Astrocyte (in vitro differentiated cells and primary cell): ENCODE data around the gene TAGAP. TPM values are rescaled to one million over a fixed set of nuclear protein-coding genes. Genes with fewer than 3 reads are reported as not detected.

Experiments
- DNase-seq: peaks from one replicate; pipeline ENCODE4 v3.0.0-alpha.2; 2010; ENCODE audit warnings: low read depth
- FAIRE-seq: peaks from 2 replicates; lab custom pipeline; 2011; peaks lifted over from hg19 to GRCh38; lab: Jason Lieb, UNC
- H2AFZ ChIP-seq: 2 replicates; pipeline ENCODE4 v1.6.0; 2012; ENCODE audit warnings: low read depth, low read length, inconsistent platforms
- H3K27ac ChIP-seq: 2 replicates; pipeline ENCODE4 v1.5.1; 2011; ENCODE audit warnings: low read depth, low read length, inconsistent platforms
- H3K27me3 ChIP-seq: 2 replicates; pipeline ENCODE4 v1.6.0; 2011; ENCODE audit warnings: low read length, inconsistent platforms; ENCODE audit not compliant: insufficient read depth
- H3K36me3 ChIP-seq: 2 replicates; pipeline ENCODE4 v1.5.1; 2011; ENCODE audit warnings: low read length, inconsistent platforms; ENCODE audit not compliant: insufficient read depth
- H3K4me1 ChIP-seq: 2 replicates; pipeline ENCODE4 v1.5.1; 2011; ENCODE audit warnings: low read length, inconsistent platforms; ENCODE audit not compliant: insufficient read depth
- H3K4me2 ChIP-seq: 2 replicates; pipeline ENCODE4 v1.6.0; 2012; ENCODE audit warnings: low read length, inconsistent platforms
- H3K4me3 ChIP-seq: 2 replicates; pipeline ENCODE4 v1.5.1; 2011; ENCODE audit warnings: low read depth, mild to moderate bottlenecking, low read length, inconsistent platforms; ENCODE audit not compliant: insufficient read depth
- H3K79me2 ChIP-seq: 2 replicates; pipeline ENCODE4 v1.6.0; 2012; ENCODE audit warnings: mild to moderate bottlenecking, low read length, inconsistent platforms; ENCODE audit not compliant: insufficient read depth
- H3K9ac ChIP-seq: 2 replicates; pipeline ENCODE4 v1.6.0; 2012; ENCODE audit warnings: mild to moderate bottlenecking, low read length, inconsistent platforms
- H3K9me3 ChIP-seq: 2 replicates; pipeline ENCODE4 v1.5.1; 2012; ENCODE audit warnings: low read depth, mild to moderate bottlenecking, low read length, inconsistent platforms; ENCODE audit not compliant: insufficient read depth
- H4K20me1 ChIP-seq: 2 replicates; pipeline ENCODE4 v1.6.0; 2012; ENCODE audit warnings: low read length, inconsistent platforms; ENCODE audit not compliant: insufficient read depth
- H3K27ac Mint-ChIP-seq: one replicate; pipeline ENCODE4 v1.8.0; 2021; ENCODE audit warnings: mild to moderate bottlenecking, mixed read lengths; ENCODE audit not compliant: unreplicated experiment
- H3K27me3 Mint-ChIP-seq: one replicate; pipeline ENCODE4 v1.8.0; 2021; ENCODE audit warnings: low read depth, mixed read lengths; ENCODE audit not compliant: unreplicated experiment
- H3K36me3 Mint-ChIP-seq: one replicate; pipeline ENCODE4 v1.8.0; 2021; ENCODE audit warnings: low read depth, mixed read lengths; ENCODE audit not compliant: unreplicated experiment
- H3K4me1 Mint-ChIP-seq: one replicate; pipeline ENCODE4 v1.8.0; 2021; ENCODE audit warnings: low read depth, mixed read lengths; ENCODE audit not compliant: unreplicated experiment
- H3K4me3 Mint-ChIP-seq: one replicate; pipeline ENCODE4 v1.8.0; 2021; ENCODE audit warnings: mild to moderate bottlenecking, moderate library complexity, mixed read lengths; ENCODE audit not compliant: unreplicated experiment
- H3K9me3 Mint-ChIP-seq: one replicate; pipeline ENCODE4 v1.8.0; 2021; ENCODE audit warnings: mild to moderate bottlenecking, mixed read lengths; ENCODE audit not compliant: unreplicated experiment
- CTCF ChIP-seq: IDR thresholded peaks from 2 replicates; pipeline ENCODE4 v1.5.1; 2011; ENCODE audit warnings: low read depth, mild to moderate bottlenecking, inconsistent platforms, low read length, moderate library complexity; ENCODE audit not compliant: insufficient read depth
- EZH2 ChIP-seq: IDR thresholded peaks from 2 replicates; pipeline ENCODE4 v1.6.1; 2012; ENCODE audit warnings: mild to moderate bottlenecking, low read length, inconsistent platforms; ENCODE audit not compliant: insufficient read depth
- total RNA-seq: library from RNA; stranded (reverse); gene quantifications from 2 replicates; pipeline ENCODE4 v1.2.1, GENCODE V29; 2021

Gene TAGAP
- total RNA-seq, 1 donor from 2014 or later, result 0.11 TPM

- no peak overlapping the region for H3K4me3 ChIP-seq
- peaks cover 3% of the 10 kb centered on the region for H3K27me3 Mint-ChIP-seq
- H3K4me3 Mint-ChIP-seq, result no peak overlapping the region
- no peaks in the 10 kb centered on the region for H3K9me3 ChIP-seq
- no peak overlapping the region for H3K9ac ChIP-seq
- peaks cover 7% of the 10 kb centered on the region for H3K4me1 ChIP-seq
- H3K36me3 Mint-ChIP-seq, result no peaks in the 10 kb centered on the region
- H3K9me3 Mint-ChIP-seq, result no peaks in the 10 kb centered on the region
- peak overlapping the region; percentile 63 for H3K27ac Mint-ChIP-seq
- H3K4me1 Mint-ChIP-seq, result peaks cover 10% of the 10 kb centered on the region
- TF ChIP-seq CTCF, result peak; percentile 99
- no peak for TF ChIP-seq EZH2
- H3K79me2 ChIP-seq, result no peaks in the 10 kb centered on the region
- DNase-seq (peak; percentile 20), FAIRE-seq (no peak)
- H2AFZ ChIP-seq, result no peak overlapping the region
- peak overlapping the region; percentile 37 for H3K4me2 ChIP-seq
- no peaks in the 10 kb centered on the region for H4K20me1 ChIP-seq
- no peaks in the 10 kb centered on the region for H3K36me3 ChIP-seq
- H3K27ac ChIP-seq, result no peak overlapping the region
- peaks cover 7% of the 10 kb centered on the region for H3K27me3 ChIP-seq
Measured at GRCh38 chr6:159042003-159042825, 2.6 kb downstream of the TAGAP start.

GRCh38 chr6:159041181-159041580, 3.6 kb downstream of the TAGAP start:
- Histone ChIP-seq H2AFZ (no peak overlapping the region), H3K27me3 (peaks cover 7% of the 10 kb centered on the region), H3K36me3 (no peaks in the 10 kb centered on the region), H3K27ac (no peak overlapping the region), H3K4me1 (peaks cover 7% of the 10 kb centered on the region), H3K9me3 (no peaks in the 10 kb centered on the region), H4K20me1 (no peaks in the 10 kb centered on the region), H3K4me3 (no peak overlapping the region), H3K4me2 (no peak overlapping the region), H3K9ac (no peak overlapping the region), H3K79me2 (no peaks in the 10 kb centered on the region)
- no peak for FAIRE-seq
- no peak for DNase-seq
- peaks cover 10% of the 10 kb centered on the region for H3K4me1 Mint-ChIP-seq
- H3K27ac Mint-ChIP-seq, result no peak overlapping the region
- H3K9me3 Mint-ChIP-seq, result no peaks in the 10 kb centered on the region
- H3K4me3 Mint-ChIP-seq, result no peak overlapping the region
- H3K27me3 Mint-ChIP-seq, result peaks cover 3% of the 10 kb centered on the region
- no peak for TF ChIP-seq CTCF
- no peak for TF ChIP-seq EZH2
- no peaks in the 10 kb centered on the region for H3K36me3 Mint-ChIP-seq

- Mint-ChIP-seq H3K4me1 (peaks cover 10% of the 10 kb centered on the region), H3K36me3 (no peaks in the 10 kb centered on the region), H3K27me3 (peaks cover 3% of the 10 kb centered on the region)
Measured at GRCh38 chr6:159039885-159040258, 4.9 kb downstream of the TAGAP start.

More at GRCh38 chr6:159039885-159040258, 4.9 kb downstream of the TAGAP start:
- Histone ChIP-seq H2AFZ (no peak overlapping the region), H3K4me2 (no peak overlapping the region), H3K79me2 (no peaks in the 10 kb centered on the region), H3K4me3 (no peak overlapping the region), H3K27ac (no peak overlapping the region), H4K20me1 (no peaks in the 10 kb centered on the region), H3K36me3 (no peaks in the 10 kb centered on the region), H3K9me3 (no peaks in the 10 kb centered on the region), H3K4me1 (peaks cover 7% of the 10 kb centered on the region), H3K27me3 (peaks cover 7% of the 10 kb centered on the region), H3K9ac (no peak overlapping the region)
- DNase-seq (no peak), FAIRE-seq (no peak)
- peak overlapping the region; percentile 68 for H3K27ac Mint-ChIP-seq
- TF ChIP-seq EZH2, result no peak
- TF ChIP-seq CTCF, result no peak
- H3K4me3 Mint-ChIP-seq, result no peak overlapping the region
- no peaks in the 10 kb centered on the region for H3K9me3 Mint-ChIP-seq
